ENCODE measurements around the gene CPED1.

DNA sequence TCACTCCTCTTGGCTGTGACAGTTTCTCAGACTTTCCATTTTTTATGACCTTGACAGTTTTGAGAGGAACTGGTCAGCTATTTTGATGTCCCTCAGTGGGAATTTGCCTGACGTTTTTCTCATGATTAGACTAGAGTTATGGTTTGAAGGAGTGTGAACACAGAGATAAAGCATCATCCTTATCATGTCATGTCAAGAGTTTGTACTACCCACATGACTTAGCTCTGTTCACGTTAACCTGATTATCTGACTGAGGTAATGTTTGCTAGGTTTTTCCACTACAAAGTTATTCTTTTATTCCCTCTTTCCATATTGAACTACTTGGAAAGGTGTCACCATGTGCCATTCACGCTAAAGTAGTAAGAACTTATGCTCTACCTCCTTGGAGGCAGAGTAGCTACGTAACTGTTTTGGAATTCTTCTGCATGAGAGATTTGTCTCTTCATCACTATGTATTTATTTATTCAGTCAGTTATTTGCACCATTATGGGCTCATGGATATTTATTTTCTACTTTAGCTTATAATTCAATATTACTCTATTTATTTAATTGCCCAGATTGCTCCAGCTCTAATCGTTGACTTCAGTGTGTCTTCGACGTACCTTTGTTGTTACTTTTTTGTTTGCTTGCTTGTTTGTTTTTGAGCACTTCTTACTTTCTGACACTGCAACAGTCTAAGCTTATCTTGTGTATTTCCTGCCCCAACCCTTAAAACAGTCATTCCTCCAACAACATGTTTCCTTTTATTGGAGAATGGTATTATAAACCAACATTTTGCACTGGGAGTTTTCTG, 50.4 kb downstream of the CPED1 start:
- TF ChIP-seq, protein P1, sequence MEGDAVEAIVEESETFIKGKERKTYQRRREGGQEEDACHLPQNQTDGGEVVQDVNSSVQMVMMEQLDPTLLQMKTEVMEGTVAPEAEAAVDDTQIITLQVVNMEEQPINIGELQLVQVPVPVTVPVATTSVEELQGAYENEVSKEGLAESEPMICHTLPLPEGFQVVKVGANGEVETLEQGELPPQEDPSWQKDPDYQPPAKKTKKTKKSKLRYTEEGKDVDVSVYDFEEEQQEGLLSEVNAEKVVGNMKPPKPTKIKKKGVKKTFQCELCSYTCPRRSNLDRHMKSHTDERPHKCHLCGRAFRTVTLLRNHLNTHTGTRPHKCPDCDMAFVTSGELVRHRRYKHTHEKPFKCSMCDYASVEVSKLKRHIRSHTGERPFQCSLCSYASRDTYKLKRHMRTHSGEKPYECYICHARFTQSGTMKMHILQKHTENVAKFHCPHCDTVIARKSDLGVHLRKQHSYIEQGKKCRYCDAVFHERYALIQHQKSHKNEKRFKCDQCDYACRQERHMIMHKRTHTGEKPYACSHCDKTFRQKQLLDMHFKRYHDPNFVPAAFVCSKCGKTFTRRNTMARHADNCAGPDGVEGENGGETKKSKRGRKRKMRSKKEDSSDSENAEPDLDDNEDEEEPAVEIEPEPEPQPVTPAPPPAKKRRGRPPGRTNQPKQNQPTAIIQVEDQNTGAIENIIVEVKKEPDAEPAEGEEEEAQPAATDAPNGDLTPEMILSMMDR (conservative IDR thresholded peaks at IDR 0.05; ENCODE audit: low read length): no peak
- no peak for TF ChIP-seq EZH2phosphoT487 (IDR thresholded peaks at IDR 0.05; ENCODE audit: borderline replicate concordance, low read depth, low read length)

All from OCI-LY7 (cell line).